ENCODE results near the gene SLC66A2. TPM values are rescaled to one million over a fixed set of nuclear protein-coding genes. Genes with fewer than 3 reads are reported as not detected.

SLC66A2 gene
- total RNA-seq, 4 donors from 2014 or later, result 65.6 to 112 (median 75.3) TPM

DNA sequence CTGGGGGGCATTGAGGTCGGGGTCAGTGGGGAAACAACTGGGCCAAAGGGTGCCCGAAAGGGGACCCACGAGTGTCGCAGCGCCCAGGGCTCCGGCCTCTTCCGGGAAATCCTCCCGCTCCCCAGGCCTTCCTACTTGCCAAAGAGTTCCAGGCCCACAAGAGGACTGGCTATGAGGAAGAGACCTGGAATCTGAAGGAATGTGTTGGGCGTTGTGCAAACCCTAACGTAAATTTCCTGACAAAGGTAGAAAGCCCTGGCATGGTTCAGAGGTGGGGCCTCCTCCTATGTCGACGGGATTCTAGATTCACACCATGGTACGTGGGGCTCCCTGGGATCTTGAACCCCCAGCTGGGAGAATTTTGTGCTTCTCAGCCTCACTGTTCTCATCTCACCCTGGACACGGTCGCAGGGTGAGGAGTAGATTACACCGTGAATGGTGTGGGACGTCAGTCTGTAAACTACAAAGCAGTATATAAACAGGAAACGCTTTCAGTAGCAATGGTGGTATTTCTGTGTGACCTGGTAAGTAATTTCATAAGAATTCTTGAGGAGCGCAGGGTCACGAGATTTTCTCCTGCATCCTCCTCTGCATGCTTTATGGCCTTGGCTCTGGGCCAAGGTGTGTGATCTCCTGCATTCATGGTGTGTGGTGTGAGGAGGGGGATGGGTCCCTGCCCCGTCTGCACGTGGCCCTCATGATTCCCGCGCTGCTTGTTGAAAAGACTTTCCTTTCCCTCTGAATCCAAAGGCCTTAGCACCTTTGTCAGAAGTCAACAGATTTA lies 13.9 kb upstream of the SLC66A2 start:
- TF ChIP-seq, protein P1, sequence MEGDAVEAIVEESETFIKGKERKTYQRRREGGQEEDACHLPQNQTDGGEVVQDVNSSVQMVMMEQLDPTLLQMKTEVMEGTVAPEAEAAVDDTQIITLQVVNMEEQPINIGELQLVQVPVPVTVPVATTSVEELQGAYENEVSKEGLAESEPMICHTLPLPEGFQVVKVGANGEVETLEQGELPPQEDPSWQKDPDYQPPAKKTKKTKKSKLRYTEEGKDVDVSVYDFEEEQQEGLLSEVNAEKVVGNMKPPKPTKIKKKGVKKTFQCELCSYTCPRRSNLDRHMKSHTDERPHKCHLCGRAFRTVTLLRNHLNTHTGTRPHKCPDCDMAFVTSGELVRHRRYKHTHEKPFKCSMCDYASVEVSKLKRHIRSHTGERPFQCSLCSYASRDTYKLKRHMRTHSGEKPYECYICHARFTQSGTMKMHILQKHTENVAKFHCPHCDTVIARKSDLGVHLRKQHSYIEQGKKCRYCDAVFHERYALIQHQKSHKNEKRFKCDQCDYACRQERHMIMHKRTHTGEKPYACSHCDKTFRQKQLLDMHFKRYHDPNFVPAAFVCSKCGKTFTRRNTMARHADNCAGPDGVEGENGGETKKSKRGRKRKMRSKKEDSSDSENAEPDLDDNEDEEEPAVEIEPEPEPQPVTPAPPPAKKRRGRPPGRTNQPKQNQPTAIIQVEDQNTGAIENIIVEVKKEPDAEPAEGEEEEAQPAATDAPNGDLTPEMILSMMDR (IDR thresholded peaks at IDR 0.05), result no peak
- TF ChIP-seq POLR2A (IDR thresholded peaks at IDR 0.05), result no peak
- whole genome bisulfite sequencing, 2 donors, result 5 to 7% methylated on average over 22 to 24 of the region's 24 CpGs
- peak overlapping the region; percentile 77 for H3K4me3 ChIP-seq (ENCODE audit: low read depth, poor library complexity, severe bottlenecking)
- DNase-seq (ENCODE audit: low spot score in 2 of 2), result no peak
- intact Hi-C loops (cut with DNase I; ENCODE audit: low total_unique reads), result no loop called here

DNA sequence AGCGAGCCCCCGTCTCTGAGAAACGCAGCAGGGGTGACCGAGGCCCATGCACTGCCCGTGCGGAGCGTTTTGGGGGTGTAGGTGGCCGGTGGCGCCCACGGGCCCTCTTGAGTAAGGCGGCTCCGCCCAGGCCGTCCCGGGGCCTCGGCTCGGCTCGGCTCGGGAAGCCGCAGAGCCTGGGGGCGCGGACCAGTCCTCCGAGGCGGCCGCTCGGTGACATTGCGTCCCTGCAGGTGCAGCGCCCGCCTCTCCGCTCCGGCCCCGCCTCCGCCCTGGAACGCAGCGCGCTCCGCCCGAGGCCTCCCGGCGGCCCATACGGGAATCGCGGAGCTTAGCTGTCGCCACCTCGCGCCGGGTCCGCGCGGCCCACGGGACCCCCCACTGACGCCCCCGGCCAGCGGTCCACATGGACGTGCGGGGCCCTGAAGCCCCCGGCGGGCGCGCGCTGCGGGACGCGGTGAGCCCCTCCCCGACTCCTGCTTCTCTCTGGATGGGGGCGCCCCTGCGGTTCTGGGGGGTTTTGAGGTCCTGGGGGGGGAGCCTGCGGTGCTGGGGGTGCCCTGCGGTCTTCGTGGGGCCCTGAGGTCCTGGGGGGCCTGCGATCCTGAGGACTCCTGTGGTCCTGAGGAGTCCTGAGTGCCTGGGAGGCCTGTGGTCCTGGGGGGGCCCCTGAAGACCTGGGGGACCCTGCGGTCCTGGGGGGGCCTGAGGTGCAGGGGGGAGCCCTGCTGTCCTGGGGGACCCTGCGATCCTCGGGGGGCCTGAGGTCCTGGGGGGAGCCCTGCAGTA lies 13.1 kb upstream of the SLC66A2 start, which contains the start of gene HSBP1L1:
Gene HSBP1L1, plus strand, starts transcription at position 314 of the 789 bp plus-strand sequence. Its CDS starts 93 bp downstream, at position 407.
- no peak for DNase-seq (ENCODE audit: low spot score in 2 of 2)
- intact Hi-C loops (cut with DNase I; ENCODE audit: low total_unique reads), result no loop called here
- peak within 1 kb of the TSS; percentile 77 for H3K4me3 ChIP-seq (ENCODE audit: low read depth, poor library complexity, severe bottlenecking)
- 7 to 11% methylated on average over 18 to 35 of the region's 73 CpGs for WGBS, 2 donors
- no peak for TF ChIP-seq POLR2A (IDR thresholded peaks at IDR 0.05)
- TF ChIP-seq, protein P1 (IDR thresholded peaks at IDR 0.05), result no peak

DNA sequence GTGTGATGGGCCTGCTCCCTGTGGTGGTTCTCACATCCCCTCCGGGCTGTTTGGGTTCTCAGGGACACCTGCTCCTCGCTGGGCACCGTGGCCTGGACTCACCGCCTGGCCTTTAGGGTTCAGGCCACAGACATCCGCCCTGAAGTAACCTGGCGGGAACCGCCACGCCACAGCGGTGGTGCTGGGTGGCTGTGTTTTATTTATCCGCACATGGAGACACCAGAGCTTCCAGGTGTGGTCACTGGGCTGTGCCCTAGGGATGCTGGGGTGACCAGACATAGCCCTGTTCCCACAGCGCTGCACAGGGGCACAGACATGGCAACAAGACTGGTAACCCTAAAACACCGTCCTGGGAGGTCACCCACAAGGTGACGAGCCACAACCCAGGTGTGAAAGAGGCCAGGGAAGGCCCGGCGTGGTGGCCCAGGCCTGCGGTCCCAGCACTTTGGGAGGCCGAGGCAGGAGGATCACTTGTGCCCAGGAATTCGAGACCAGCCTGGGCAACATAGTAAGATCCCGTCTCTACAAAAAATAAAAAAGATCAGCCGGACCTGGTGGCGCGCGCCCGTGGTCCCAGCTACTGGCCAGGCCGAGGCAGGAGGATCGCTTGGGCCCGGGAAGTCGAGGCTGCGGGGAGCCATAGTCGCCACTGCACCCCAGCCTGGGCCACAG lies 12.3 kb upstream of the SLC66A2 start:
- 80 to 90% methylated on average over 26 to 30 of the region's 30 CpGs for WGBS, 2 donors
- no peak for DNase-seq (ENCODE audit: low spot score in 2 of 2)
- no peak overlapping the region for H3K4me3 ChIP-seq (ENCODE audit: low read depth, poor library complexity, severe bottlenecking)
- intact Hi-C loops (cut with DNase I; ENCODE audit: low total_unique reads), result no loop called here
- TF ChIP-seq POLR2A (IDR thresholded peaks at IDR 0.05), result no peak
- TF ChIP-seq, protein P1 (IDR thresholded peaks at IDR 0.05), result no peak

DNA sequence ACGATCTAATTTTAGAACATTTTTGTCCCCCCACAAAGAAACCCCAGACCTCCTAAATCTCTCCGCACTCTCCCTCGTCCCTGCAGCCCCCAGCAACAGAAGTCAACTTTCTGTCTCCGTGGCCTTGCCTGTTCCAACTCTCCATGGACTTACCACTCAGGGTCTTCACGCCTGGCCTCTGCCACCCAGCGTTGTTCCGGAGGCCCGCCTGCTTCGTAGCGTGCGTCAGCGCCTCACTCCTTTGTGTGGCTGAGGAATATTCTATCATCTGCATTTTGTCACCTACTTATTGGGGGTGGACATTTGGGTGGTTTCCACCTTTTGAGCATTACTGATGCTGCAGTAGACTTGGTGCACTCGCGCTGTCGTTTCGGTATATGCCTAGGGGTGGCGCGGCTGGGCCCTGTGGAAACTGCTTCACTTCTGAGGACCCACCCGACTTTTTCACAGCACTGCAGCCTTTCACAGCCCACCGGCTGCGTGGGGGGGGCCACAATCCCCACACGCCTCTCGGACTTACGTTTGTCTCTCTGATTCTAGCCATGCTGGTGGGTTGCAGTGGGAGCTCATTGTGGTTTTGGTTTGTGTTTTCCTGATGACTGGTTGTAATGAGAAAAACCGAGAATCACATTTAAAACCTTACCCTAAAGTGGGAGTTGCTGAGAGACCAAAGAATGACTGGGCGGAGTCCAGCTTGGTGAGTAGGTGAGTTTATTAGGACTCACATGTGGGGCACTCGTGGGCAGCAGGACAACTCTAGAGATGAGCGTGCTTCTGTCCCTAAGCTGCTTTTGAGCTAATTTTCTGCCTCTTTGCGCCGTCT lies 11.6 kb upstream of the SLC66A2 start:
- intact Hi-C loops (cut with DNase I; ENCODE audit: low total_unique reads), result no loop called here
- H3K4me3 ChIP-seq (ENCODE audit: low read depth, poor library complexity, severe bottlenecking), result no peak overlapping the region
- DNase-seq (ENCODE audit: low spot score in 2 of 2), result no peak
- WGBS, 2 donors, result 85 to 88% methylated on average over 30 of the region's 30 CpGs
- TF ChIP-seq, protein P1 (IDR thresholded peaks at IDR 0.05), result no peak
- no peak for TF ChIP-seq POLR2A (IDR thresholded peaks at IDR 0.05)

DNA sequence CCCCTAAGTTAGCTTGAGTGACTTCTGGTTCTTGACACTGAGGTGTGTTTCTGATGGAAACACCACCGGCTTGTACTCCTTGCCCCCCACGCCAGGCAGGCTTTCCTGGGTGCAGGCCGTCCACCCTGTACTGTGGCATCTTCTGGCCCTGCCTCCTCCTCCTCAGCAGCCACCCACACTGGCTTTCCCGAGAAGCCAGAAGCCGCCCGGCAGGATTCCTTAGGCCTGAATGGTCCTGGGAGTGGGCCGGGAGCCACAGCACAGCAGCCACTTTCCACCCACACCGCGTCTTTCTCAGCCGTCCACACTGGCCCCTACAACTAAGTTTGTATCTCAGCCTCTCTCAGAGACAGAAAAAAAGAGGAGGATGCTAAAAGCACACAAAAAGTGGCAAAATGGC lies 10.9 kb upstream of the SLC66A2 start:
- no peak overlapping the region for H3K4me3 ChIP-seq (ENCODE audit: low read depth, poor library complexity, severe bottlenecking)
- WGBS, 2 donors, result 32 to 62% methylated on average over 10 of the region's 10 CpGs
- TF ChIP-seq, protein P1 (IDR thresholded peaks at IDR 0.05), result no peak
- no peak for TF ChIP-seq POLR2A (IDR thresholded peaks at IDR 0.05)
- intact Hi-C loops (cut with DNase I; ENCODE audit: low total_unique reads), result no loop called here
- no peak for DNase-seq (ENCODE audit: low spot score in 2 of 2)

Measured in lower leg skin (tissue), 4 donors.